SK-N-SH (cell line): ENCODE data around the gene CYP2W1. TPM values are rescaled to one million over a fixed set of nuclear protein-coding genes. Genes with fewer than 3 reads are reported as not detected.

Source experiments
- CTCF ChIA-PET: fragments of 300-600, 350-600 bp; formaldehyde crosslinking; extraction: SDS; loops from one replicate; lab custom pipeline; 2021; lab: Yijun Ruan, JAX
- POLR2A ChIA-PET: fragments of 350-600 bp; sonication (Branson Sonifier 250); formaldehyde crosslinking; extraction: SDS; loops from one replicate; lab custom pipeline; 2020; ENCODE audit warnings: antibody characterized with exemption, inconsistent platforms; lab: Yijun Ruan, JAX
- DNase-seq: peaks from one replicate; pipeline ENCODE4 v3.0.0; 2012
- H2AFZ ChIP-seq: fragments of 200-600 bp; sonication (generic); 2 replicates; pipeline ENCODE4 v1.8.1; 2016; ENCODE audit warnings: antibody characterized with exemption, mild to moderate bottlenecking, low read depth
- H3F3A ChIP-seq: fragments of 200-600 bp; sonication (generic); replicated peaks from 2 replicates; pipeline ENCODE3; 2016; ENCODE audit warnings: antibody characterized with exemption, mild to moderate bottlenecking; ENCODE audit not compliant: insufficient read depth
- H3K27ac ChIP-seq, 2 experiments: fragments of 200-500 bp in 1 of 2; fragments of 200-600 bp in 1 of 2; sonication (Bioruptor generic) in 1 of 2; sonication (generic), shearing (Covaris generic) in 1 of 2; 2 replicates each; pipeline versions ENCODE4 v1.5.1 to v1.6.1; 2014 to 2016; ENCODE audit warnings: low read depth in 2 of 2, inconsistent platforms in 1 of 2, low read length in 1 of 2, mild to moderate bottlenecking in 1 of 2, mixed read lengths in 1 of 2
- H3K27me3 ChIP-seq: fragments of 200-600 bp; sonication (generic), shearing (Covaris generic); 2 replicates; pipeline ENCODE4 v1.6.1; 2016; ENCODE audit warnings: mixed run types; ENCODE audit not compliant: insufficient read depth
- H3K36me3 ChIP-seq, 2 experiments: fragments of 200-500 bp in 1 of 2; fragments of 200-600 bp in 1 of 2; sonication (Bioruptor generic) in 1 of 2; sonication (generic) in 1 of 2; replicated peaks in 1 of 2; 2 replicates each; pipeline versions ENCODE3 to v1.5.1; 2014 to 2016; ENCODE audit warnings: low read length in 1 of 2, mild to moderate bottlenecking in 1 of 2; ENCODE audit not compliant: insufficient read depth in 2 of 2, control insufficient read depth in 1 of 2
- H3K4me1 ChIP-seq, 2 experiments: fragments of 200-500 bp in 1 of 2; fragments of 200-600 bp in 1 of 2; sonication (Bioruptor generic) in 1 of 2; sonication (generic), shearing (Covaris generic) in 1 of 2; 2 replicates each; pipeline versions ENCODE4 v1.5.1 to v1.6.1; 2014 to 2016; ENCODE audit warnings: low read depth in 1 of 2, low read length in 1 of 2, mixed run types in 1 of 2; ENCODE audit not compliant: insufficient read depth in 2 of 2, control insufficient read depth in 1 of 2
- H3K4me2 ChIP-seq: fragments of 200-600 bp; sonication (generic), shearing (Covaris generic); 2 replicates; pipeline ENCODE4 v1.6.1; 2017; ENCODE audit warnings: mixed run types
- H3K4me3 ChIP-seq, 2 experiments: fragments of 200-500 bp in 1 of 2; fragments of 200-600 bp in 1 of 2; sonication (Bioruptor generic) in 1 of 2; sonication (generic), shearing (Covaris generic) in 1 of 2; 2 replicates each; pipeline versions ENCODE4 v1.5.1 to v1.8.1; 2014 to 2016; ENCODE audit warnings: low read depth in 2 of 2, inconsistent platforms in 1 of 2, low read length in 1 of 2, mild to moderate bottlenecking in 1 of 2, mixed read lengths in 1 of 2, moderate library complexity in 1 of 2
- H3K79me2 ChIP-seq: fragments of 200-600 bp; sonication (generic); 2 replicates; pipeline ENCODE4 v1.8.1; 2017; ENCODE audit warnings: mild to moderate bottlenecking; ENCODE audit not compliant: insufficient read depth
- H3K9ac ChIP-seq: fragments of 200-600 bp; sonication (generic); 2 replicates; pipeline ENCODE4 v1.6.1; 2017; ENCODE audit warnings: mixed run types
- H3K9me2 ChIP-seq: fragments of 200-600 bp; sonication (generic); 2 replicates; pipeline ENCODE4 v1.6.1; 2017; ENCODE audit warnings: mixed run types
- H3K9me3 ChIP-seq: fragments of 200-600 bp; sonication (generic); 2 replicates; pipeline ENCODE4 v1.6.1; 2017; ENCODE audit warnings: mixed run types, mild to moderate bottlenecking, moderate library complexity
- H4K20me1 ChIP-seq: fragments of 200-600 bp; sonication (generic); 2 replicates; pipeline ENCODE4 v1.6.1; 2017; ENCODE audit warnings: mild to moderate bottlenecking, mixed run types; ENCODE audit not compliant: insufficient read depth
- CHD2 ChIP-seq: fragments of 150-350 bp; IDR thresholded peaks from 2 replicates; pipeline ENCODE4 v1.6.1; 2018; ENCODE audit warnings: low read length; ENCODE audit not compliant: partially characterized antibody
- ELF1 ChIP-seq: IDR thresholded peaks from 2 replicates; pipeline ENCODE4 v1.4.0; 2012
- EZH2phosphoT487 ChIP-seq: fragments of 200-600 bp; sonication (generic); IDR thresholded peaks from 2 replicates; pipeline ENCODE4 v1.6.1; 2017; ENCODE audit warnings: low read depth, mixed run types, mild to moderate bottlenecking, antibody characterized with exemption, moderate library complexity, borderline replicate concordance
- FOXJ3 ChIP-seq: sonication (generic); formaldehyde crosslinking; IDR thresholded peaks from 2 replicates; pipeline ENCODE4 v1.5.1; 2020; ENCODE audit warnings: mild to moderate bottlenecking, missing genetic modification reagents
- GABPA ChIP-seq: IDR thresholded peaks from 2 replicates; pipeline ENCODE4 v1.4.0; 2012; ENCODE audit warnings: low read depth, mild to moderate bottlenecking
- JUND ChIP-seq: IDR thresholded peaks from 2 replicates; pipeline ENCODE4 v1.4.0; 2012
- MXI1 ChIP-seq: IDR thresholded peaks from 2 replicates; pipeline ENCODE4 v1.6.1; 2012; ENCODE audit warnings: mild to moderate bottlenecking, low read depth, low read length, improper control_type of control experiment
- NRF1 ChIP-seq: IDR thresholded peaks from 2 replicates; pipeline ENCODE4 v1.6.1; 2012; ENCODE audit warnings: low read depth, mild to moderate bottlenecking, low read length
- PBX3 ChIP-seq: IDR thresholded peaks from 2 replicates; pipeline ENCODE4; 2012
- RCOR1 ChIP-seq: fragments of 150-350 bp; IDR thresholded peaks from 2 replicates; pipeline ENCODE4 v1.6.1; 2017; ENCODE audit warnings: antibody characterized with exemption, low read length
- RFX5 ChIP-seq: IDR thresholded peaks from 2 replicates; pipeline ENCODE4 v1.6.1; 2012; ENCODE audit warnings: mild to moderate bottlenecking, improper control_type of control experiment, low read length
- SMC3 ChIP-seq: IDR thresholded peaks from 2 replicates; pipeline ENCODE4 v1.6.1; 2012; ENCODE audit warnings: low read depth, low read length, improper control_type of control experiment
- TCF12 ChIP-seq: IDR thresholded peaks from 2 replicates; pipeline ENCODE4 v1.4.0; 2012
- YY1 ChIP-seq: IDR thresholded peaks from 2 replicates; pipeline ENCODE4 v1.4.0; 2012; ENCODE audit warnings: low read depth, mild to moderate bottlenecking
- WGBS: methylation state at CpG from one replicate; pipeline ENCODE4 v1.1.6; 2017; ENCODE audit warnings: low lambda C conversion rate; 5-methylcytosine and 5-hydroxymethylcytosine counted together
- polyA plus RNA-seq, 3 experiments: library from polyadenylated mRNA; depleted of rRNA; stranded (reverse); fragments of >200 nt; gene quantifications; 2 replicates each; pipeline ENCODE4 v1.2.3, GENCODE V29; 2012
- TF ChIP-seq, protein P1 (sequence below): fragments of 150-350 bp; IDR thresholded peaks from 2 replicates; pipeline ENCODE4 v1.6.1; 2017; ENCODE audit warnings: antibody characterized with exemption, low read length, low read depth, borderline replicate concordance
- TF ChIP-seq, protein P2 (sequence below): IDR thresholded peaks from 2 replicates; pipeline ENCODE4 v1.4.0; 2012; ENCODE audit warnings: low read depth, borderline replicate concordance
- TF ChIP-seq, protein P3 (sequence below): IDR thresholded peaks from 2 replicates; pipeline ENCODE4 v1.4.0; 2012; ENCODE audit warnings: low read depth, borderline replicate concordance

CYP2W1 gene
- polyA plus RNA-seq, 1 of the 3 experiments (the other 2 are of a cell fraction) = 0.10 TPM

GRCh38 chr7:1019255-1019785 is 36.3 kb downstream of the CYP2W1 start:
- no peak for DNase-seq
- no peak overlapping the region for H3K9ac ChIP-seq
- POLR2A ChIA-PET = no interaction called here
- WGBS = 88% methylated on average over 11 of the region's 14 CpGs
- H4K20me1 ChIP-seq = peaks cover 94% of the 10 kb centered on the region
- peaks cover 25 to 26% of the 10 kb centered on the region in 2 experiments for H3K36me3 ChIP-seq
- H3K27me3 ChIP-seq = no peaks in the 10 kb centered on the region
- no peaks in the 10 kb centered on the region for H3F3A ChIP-seq
- no peak overlapping the region for H3K4me3 ChIP-seq
- H3K9me2 ChIP-seq = no peaks in the 10 kb centered on the region
- H3K9me3 ChIP-seq = no peaks in the 10 kb centered on the region
- TF ChIP-seq SMC3 (no peak), FOXJ3 (CRISPR knock-in tag) (no peak), CHD2 (no peak), YY1 (no peak), PBX3 (no peak), MXI1 (no peak)
- TF ChIP-seq, protein P1, sequence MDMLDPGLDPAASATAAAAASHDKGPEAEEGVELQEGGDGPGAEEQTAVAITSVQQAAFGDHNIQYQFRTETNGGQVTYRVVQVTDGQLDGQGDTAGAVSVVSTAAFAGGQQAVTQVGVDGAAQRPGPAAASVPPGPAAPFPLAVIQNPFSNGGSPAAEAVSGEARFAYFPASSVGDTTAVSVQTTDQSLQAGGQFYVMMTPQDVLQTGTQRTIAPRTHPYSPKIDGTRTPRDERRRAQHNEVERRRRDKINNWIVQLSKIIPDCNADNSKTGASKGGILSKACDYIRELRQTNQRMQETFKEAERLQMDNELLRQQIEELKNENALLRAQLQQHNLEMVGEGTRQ = no peak
- H3K79me2 ChIP-seq = peaks cover 77% of the 10 kb centered on the region
- peaks cover 0 to 3% of the 10 kb centered on the region in 2 experiments; a peak in 1 of 4 replicates for H3K4me1 ChIP-seq
- CTCF ChIA-PET = interaction anchor here (1.0 to 4.8 kb wide), 4 partner anchors 25 to 69 kb away, joined by 3 to 44 read pairs (median 9); partner anchors contain the start of genes GPER1 and GPR146
- no peak overlapping the region for H3K27ac ChIP-seq
- H2AFZ ChIP-seq = no peak overlapping the region
- H3K4me2 ChIP-seq = no peak overlapping the region

DNA sequence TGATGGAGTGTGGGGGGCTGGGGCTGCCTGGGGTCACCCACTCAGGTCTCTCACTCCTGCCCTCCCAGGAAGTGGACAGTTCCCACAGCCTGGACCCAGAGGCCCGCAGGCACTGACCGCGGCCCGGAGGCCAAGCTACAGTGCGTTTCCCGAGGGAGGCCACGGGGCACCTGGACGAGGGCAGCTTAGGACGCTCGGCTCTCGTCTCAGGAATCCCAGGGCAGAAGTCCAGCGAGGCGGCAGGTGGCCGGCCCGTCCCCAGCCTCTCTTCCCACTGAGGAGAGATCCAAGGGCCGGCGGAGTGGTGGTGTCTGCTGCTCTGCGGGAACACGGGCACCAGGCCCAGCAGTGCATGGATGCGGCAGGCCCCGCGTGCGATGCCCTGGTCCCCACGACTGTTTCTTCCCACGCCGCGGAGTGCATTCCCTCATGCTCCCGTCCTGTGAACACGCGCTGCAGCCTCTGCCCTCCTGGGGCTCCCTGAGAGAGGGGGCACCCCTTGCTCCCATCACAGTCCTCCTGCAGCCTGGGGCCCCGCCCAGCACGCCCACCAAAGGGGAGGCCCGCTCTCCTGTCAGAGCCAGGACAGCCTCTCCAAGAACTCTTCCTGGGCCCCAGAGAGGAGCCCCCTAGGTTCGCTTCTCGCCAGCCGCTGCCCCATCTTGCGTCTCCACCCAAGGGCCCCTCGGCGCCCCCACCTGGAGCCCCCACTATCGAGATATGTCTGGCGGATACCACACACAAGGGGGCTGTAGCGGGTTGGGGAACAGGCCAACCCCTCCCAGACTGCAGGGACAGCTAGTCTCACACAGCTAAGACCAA is 37.0 kb downstream of the CYP2W1 start:
- TF ChIP-seq PBX3 (no peak), CHD2 (no peak), ELF1 (no peak), JUND (no peak), GABPA (no peak), NRF1 (no peak), EZH2phosphoT487 (no peak), RFX5 (no peak), RCOR1 (no peak), TCF12 (no peak)
- TF ChIP-seq, protein P2, sequence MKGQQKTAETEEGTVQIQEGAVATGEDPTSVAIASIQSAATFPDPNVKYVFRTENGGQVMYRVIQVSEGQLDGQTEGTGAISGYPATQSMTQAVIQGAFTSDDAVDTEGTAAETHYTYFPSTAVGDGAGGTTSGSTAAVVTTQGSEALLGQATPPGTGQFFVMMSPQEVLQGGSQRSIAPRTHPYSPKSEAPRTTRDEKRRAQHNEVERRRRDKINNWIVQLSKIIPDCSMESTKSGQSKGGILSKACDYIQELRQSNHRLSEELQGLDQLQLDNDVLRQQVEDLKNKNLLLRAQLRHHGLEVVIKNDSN = no peak
- TF ChIP-seq, protein P3, sequence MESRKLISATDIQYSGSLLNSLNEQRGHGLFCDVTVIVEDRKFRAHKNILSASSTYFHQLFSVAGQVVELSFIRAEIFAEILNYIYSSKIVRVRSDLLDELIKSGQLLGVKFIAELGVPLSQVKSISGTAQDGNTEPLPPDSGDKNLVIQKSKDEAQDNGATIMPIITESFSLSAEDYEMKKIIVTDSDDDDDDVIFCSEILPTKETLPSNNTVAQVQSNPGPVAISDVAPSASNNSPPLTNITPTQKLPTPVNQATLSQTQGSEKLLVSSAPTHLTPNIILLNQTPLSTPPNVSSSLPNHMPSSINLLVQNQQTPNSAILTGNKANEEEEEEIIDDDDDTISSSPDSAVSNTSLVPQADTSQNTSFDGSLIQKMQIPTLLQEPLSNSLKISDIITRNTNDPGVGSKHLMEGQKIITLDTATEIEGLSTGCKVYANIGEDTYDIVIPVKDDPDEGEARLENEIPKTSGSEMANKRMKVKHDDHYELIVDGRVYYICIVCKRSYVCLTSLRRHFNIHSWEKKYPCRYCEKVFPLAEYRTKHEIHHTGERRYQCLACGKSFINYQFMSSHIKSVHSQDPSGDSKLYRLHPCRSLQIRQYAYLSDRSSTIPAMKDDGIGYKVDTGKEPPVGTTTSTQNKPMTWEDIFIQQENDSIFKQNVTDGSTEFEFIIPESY = no peak
- Histone ChIP-seq H3K9me3 (no peaks in the 10 kb centered on the region), H3K4me1 (peaks cover 0 to 3% of the 10 kb centered on the region in 2 experiments; a peak in 1 of 4 replicates), H2AFZ (no peak overlapping the region), H4K20me1 (peaks cover 94% of the 10 kb centered on the region), H3K4me2 (no peak overlapping the region), H3K36me3 (peaks cover 30 to 31% of the 10 kb centered on the region in 2 experiments), H3K79me2 (peaks cover 77% of the 10 kb centered on the region), H3K27ac (no peak overlapping the region), H3F3A (no peaks in the 10 kb centered on the region), H3K4me3 (no peak overlapping the region), H3K9ac (no peak overlapping the region), H3K27me3 (no peaks in the 10 kb centered on the region), H3K9me2 (no peaks in the 10 kb centered on the region)
- 95% methylated on average over 37 of the region's 42 CpGs for WGBS
- no peak for DNase-seq
- POLR2A ChIA-PET = no interaction called here
- CTCF ChIA-PET = interaction anchor here (1.7 to 4.8 kb wide), 3 partner anchors 25 to 45 kb away, joined by 7 to 44 read pairs (median 21); partner anchors contain the start of gene GPR146
